Lung (tissue), 12 donors: ENCODE measurements around the gene NEU4. TPM values are rescaled to one million over a fixed set of nuclear protein-coding genes. Genes with fewer than 3 reads are reported as not detected.
A peak's percentile ranks its signal among the peaks of the same experiment; 100 is the strongest.

Experiments used
- ATAC-seq: fragments of 200-7000 bp; cut with Tn5 transposase; one replicate; pipeline ENCODE4 v1.9.1; 2020; ENCODE audit warnings: moderate number of reproducible peaks; ENCODE audit not compliant: insufficient read depth, low FRiP score
- DNase-seq, 3 donors: peaks; one replicate each; pipeline ENCODE4 v3.0.0-alpha.2; 2013 to 2017
- H3K27ac ChIP-seq, 2 donors: one replicate each; pipeline ENCODE4 v1.5.1; 2013; ENCODE audit warnings: mild to moderate bottlenecking in 2 of 2, moderate library complexity in 2 of 2, control low read depth in 1 of 2, inconsistent platforms in 1 of 2, low read depth in 1 of 2, low read length in 1 of 2
- H3K27me3 ChIP-seq, 3 donors: one replicate each; pipeline ENCODE4 v1.5.1; 2013; ENCODE audit warnings: low read length in 2 of 3; ENCODE audit not compliant: control insufficient read depth in 3 of 3, insufficient read depth in 3 of 3
- H3K36me3 ChIP-seq, 4 donors: one replicate each; pipeline ENCODE4 v1.5.1; 2013; ENCODE audit warnings: low read length in 4 of 4, mild to moderate bottlenecking in 1 of 4, moderate library complexity in 1 of 4; ENCODE audit not compliant: control insufficient read depth in 4 of 4, insufficient read depth in 4 of 4
- H3K4me1 ChIP-seq, 5 donors: one replicate each; pipeline ENCODE4 v1.5.1; 2013; ENCODE audit warnings: low read length in 5 of 5, mild to moderate bottlenecking in 2 of 5, moderate library complexity in 1 of 5; ENCODE audit not compliant: control insufficient read depth in 5 of 5, insufficient read depth in 5 of 5
- H3K4me3 ChIP-seq: one replicate; pipeline ENCODE4 v1.5.1; 2013; ENCODE audit warnings: mild to moderate bottlenecking, control low read depth, moderate library complexity
- H3K9ac ChIP-seq, 2 donors: one replicate each; pipeline ENCODE4 v1.5.1; 2013; ENCODE audit warnings: low read length in 2 of 2, control low read depth in 1 of 2; ENCODE audit not compliant: insufficient read depth in 1 of 2
- H3K9me3 ChIP-seq, 4 donors: one replicate each; pipeline ENCODE4 v1.5.1; 2013; ENCODE audit warnings: low read length in 3 of 4, mild to moderate bottlenecking in 1 of 4, moderate library complexity in 1 of 4; ENCODE audit not compliant: control insufficient read depth in 4 of 4, insufficient read depth in 3 of 4
- WGBS, 2 donors: extraction: QIAGEN DNeasy Blood & Tissue Kit; methylation state at CpG; one replicate each; pipeline ENCODE4 v1.1.7; 2013; 5-methylcytosine and 5-hydroxymethylcytosine counted together
- polyA plus RNA-seq, 2 donors: library from polyadenylated mRNA; stranded (reverse); fragments of 200-250 nt; gene quantifications; one replicate each; pipeline ENCODE4 v1.2.1, GENCODE V29; 2013
- total RNA-seq, 2 donors: library from RNA; depleted of rRNA in 1 of 2; stranded (reverse); fragments of >200 nt in 1 of 2; gene quantifications; one replicate each; pipeline ENCODE4 v1.2.1, GENCODE V29; 2014 to 2021
- TF ChIP-seq, protein P1 (sequence below): IDR thresholded peaks from 2 replicates; pipeline ENCODE4 v1.5.1; 2012; ENCODE audit warnings: mild to moderate bottlenecking; ENCODE audit errors: control extremely low read depth, extremely low read depth
- donor health status: control.
- donor health status: control.
- donor health status: Bipolar disorder and iron deficiency.
- donor health status: healthy.
- donor health status: DM: yes; HTN: yes; CAD: no.

The NEU4 gene
- total and polyA plus RNA-seq, 4 donors = 0.26 to 0.59 (median 0.35) TPM

DNA sequence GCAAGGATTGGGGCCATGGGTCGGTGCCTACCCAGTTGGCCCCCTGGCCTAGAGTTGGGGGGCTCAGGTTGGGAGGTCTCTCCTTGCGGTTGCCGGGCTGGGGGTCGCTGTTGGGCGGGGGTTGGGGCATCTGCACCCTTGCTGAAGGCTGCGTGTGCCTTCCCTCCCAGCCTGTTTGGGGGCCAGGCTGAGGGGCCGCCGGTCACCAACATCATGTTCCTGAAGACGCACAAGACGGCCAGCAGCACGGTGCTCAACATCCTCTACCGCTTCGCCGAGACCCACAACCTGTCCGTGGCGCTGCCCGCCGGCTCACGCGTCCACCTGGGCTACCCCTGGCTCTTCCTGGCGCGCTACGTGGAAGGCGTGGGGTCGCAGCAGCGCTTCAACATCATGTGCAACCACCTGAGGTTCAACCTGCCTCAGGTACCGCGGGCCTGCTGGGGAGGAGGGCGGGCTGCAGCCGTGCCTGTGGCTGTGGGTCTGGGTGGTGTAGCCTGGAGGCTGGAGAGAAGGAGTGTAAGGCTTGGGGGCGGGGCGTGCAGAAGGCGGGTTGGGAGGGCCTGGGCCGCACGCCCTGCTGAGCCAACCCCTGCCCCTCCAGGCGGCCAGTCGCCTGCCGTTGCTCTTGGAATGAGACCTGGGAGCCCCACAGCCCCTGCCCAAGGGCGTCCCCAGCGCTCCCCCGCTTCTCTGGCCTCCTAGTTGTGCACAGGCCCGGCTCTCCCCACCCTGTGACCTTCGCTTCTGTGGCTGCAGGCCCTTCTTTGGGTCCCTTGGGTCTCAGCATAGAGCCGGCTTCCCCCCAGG is 7.2 kb upstream of the NEU4 start:
- Histone ChIP-seq H3K27me3 (peaks cover 2 to 12% (median 9%) of the 10 kb centered on the region in 3 donors), H3K36me3 (no peaks in the 10 kb centered on the region), H3K9me3 (no peaks in the 10 kb centered on the region), H3K27ac (no peak overlapping the region), H3K4me1 (peaks cover 0 to 21% (median 8%) of the 10 kb centered on the region in 5 donors), H3K4me3 (no peak overlapping the region), H3K9ac (no peak overlapping the region)
- DNase-seq = peak in 1 of 3 donors; percentile 14
- 75 to 87% methylated on average over 44 of the region's 44 CpGs for WGBS, 2 donors
- TF ChIP-seq, protein P1, sequence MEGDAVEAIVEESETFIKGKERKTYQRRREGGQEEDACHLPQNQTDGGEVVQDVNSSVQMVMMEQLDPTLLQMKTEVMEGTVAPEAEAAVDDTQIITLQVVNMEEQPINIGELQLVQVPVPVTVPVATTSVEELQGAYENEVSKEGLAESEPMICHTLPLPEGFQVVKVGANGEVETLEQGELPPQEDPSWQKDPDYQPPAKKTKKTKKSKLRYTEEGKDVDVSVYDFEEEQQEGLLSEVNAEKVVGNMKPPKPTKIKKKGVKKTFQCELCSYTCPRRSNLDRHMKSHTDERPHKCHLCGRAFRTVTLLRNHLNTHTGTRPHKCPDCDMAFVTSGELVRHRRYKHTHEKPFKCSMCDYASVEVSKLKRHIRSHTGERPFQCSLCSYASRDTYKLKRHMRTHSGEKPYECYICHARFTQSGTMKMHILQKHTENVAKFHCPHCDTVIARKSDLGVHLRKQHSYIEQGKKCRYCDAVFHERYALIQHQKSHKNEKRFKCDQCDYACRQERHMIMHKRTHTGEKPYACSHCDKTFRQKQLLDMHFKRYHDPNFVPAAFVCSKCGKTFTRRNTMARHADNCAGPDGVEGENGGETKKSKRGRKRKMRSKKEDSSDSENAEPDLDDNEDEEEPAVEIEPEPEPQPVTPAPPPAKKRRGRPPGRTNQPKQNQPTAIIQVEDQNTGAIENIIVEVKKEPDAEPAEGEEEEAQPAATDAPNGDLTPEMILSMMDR = no peak
- no peak for ATAC-seq

DNA sequence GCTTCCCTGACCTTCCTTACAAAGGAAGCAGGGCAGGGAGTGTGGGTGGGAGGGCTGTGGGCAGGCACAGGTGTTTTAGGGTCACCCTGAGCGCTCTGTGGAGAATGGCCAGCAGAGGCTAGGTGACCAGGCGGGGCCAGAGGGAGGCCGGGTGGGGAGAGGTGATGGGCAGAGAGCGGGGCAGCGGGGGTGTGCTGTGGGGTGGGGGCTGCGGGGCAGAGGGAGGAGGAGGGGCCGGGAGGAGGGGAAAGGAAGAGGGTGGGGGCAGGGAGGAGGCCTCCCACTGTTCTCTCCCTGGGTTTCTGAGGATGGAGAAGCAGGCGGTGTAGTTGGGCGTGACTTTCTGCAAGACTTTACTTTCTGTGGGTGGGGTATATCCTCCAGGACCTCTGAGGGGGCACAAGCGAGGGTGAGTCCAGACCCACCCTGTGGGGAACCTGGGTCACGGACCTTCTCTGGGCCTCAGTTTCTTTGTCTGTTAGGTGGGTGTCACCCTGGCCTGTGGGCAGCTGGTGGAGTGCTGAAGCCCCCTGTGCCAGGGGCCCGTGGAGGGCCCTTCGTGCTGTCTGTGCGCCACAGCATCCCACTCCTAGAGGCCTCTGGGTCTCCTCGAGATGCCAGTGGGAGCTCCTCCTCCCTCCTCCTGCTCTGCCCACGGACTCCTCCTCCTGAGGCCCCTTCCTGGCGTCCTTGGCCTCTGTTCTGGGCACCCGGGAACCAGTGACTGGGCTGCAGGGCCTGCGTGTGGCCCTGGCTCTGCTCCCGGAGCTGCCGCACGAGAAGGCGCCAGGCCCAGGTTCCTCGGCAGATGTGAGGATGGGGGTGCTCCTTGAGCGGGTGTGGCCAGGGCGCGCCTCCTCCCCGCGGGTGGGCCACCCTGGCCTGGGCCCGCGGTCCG is 6.3 kb upstream of the NEU4 start:
- WGBS, 2 donors = 56 to 65% methylated on average over 28 to 32 of the region's 32 CpGs
- peak in 1 of 3 donors; percentile 10 for DNase-seq
- Histone ChIP-seq H3K4me1 (peaks cover 0 to 21% (median 8%) of the 10 kb centered on the region in 5 donors), H3K4me3 (no peak overlapping the region), H3K9me3 (no peaks in the 10 kb centered on the region), H3K27me3 (peaks cover 2 to 12% (median 9%) of the 10 kb centered on the region in 3 donors), H3K36me3 (no peaks in the 10 kb centered on the region), H3K9ac (no peak overlapping the region), H3K27ac (no peak overlapping the region)
- ATAC-seq = no peak
- TF ChIP-seq, protein P1 = no peak

DNA sequence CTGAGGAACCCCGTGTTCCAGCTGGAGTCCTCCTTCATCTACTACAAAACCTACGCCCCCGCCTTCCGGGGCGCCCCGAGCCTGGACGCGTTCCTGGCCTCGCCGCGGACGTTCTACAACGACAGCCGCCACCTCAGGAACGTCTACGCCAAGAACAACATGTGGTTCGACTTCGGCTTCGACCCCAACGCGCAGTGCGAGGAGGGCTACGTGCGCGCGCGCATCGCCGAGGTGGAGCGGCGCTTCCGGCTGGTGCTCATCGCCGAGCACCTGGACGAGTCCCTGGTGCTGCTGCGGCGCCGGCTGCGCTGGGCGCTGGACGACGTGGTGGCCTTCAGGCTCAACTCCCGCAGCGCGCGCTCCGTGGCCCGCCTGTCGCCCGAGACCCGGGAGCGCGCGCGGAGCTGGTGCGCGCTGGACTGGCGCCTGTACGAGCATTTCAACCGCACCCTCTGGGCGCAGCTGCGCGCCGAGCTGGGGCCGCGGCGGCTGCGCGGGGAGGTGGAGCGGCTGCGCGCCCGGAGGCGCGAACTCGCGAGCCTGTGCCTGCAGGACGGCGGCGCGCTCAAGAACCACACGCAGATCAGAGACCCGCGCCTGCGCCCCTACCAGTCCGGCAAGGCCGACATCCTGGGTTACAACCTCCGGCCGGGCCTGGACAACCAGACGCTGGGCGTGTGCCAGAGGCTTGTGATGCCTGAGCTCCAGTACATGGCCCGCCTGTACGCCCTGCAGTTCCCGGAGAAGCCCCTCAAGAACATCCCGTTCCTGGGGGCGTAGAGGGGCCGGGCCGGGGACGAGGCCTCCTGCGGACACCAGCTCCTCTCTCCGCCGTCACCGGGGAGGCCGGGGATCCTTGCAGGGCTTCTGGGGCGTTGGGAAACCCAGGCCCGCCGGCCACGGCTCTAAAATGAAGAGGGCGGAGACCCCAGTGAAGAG is 5.3 kb upstream of the NEU4 start:
- H3K9me3 ChIP-seq = no peaks in the 10 kb centered on the region
- peaks cover 0 to 21% (median 8%) of the 10 kb centered on the region in 5 donors for H3K4me1 ChIP-seq
- DNase-seq (peak; percentile 52 to 81 (median 64)), ATAC-seq (peak; percentile 46)
- peak overlapping the region; percentile 22 for H3K4me3 ChIP-seq
- H3K27me3 ChIP-seq = peaks cover 2 to 12% (median 9%) of the 10 kb centered on the region in 3 donors
- no peak overlapping the region for H3K27ac ChIP-seq
- no peak overlapping the region for H3K9ac ChIP-seq
- 3% methylated on average over 94 to 109 of the region's 109 CpGs for WGBS, 2 donors
- H3K36me3 ChIP-seq = no peaks in the 10 kb centered on the region
- TF ChIP-seq, protein P1 = no peak
